Esophagus mucosa (tissue), 1 donor: ENCODE data around the gene OR13A1. TPM values are rescaled to one million over a fixed set of nuclear protein-coding genes. Genes with fewer than 3 reads are reported as not detected.
"Not testable (repeated sequence)": the region's sequence is repeated elsewhere in the genome, so short reads cannot be mapped to it uniquely, and the experiment has no call there.

Experiments used
- ATAC-seq: fragments of 200-7000 bp; cut with Tn5 transposase; one replicate; pipeline ENCODE4 v1.9.1; 2020
- total RNA-seq: library from RNA; stranded (reverse); gene quantifications from one replicate; pipeline ENCODE4 v1.2.4, GENCODE V29; 2023
- donor health status: DM: yes; HTN: yes; CAD: no.

OR13A1 gene
- total RNA-seq, 1 donor from 2014 or later, result 0.32 TPM

DNA sequence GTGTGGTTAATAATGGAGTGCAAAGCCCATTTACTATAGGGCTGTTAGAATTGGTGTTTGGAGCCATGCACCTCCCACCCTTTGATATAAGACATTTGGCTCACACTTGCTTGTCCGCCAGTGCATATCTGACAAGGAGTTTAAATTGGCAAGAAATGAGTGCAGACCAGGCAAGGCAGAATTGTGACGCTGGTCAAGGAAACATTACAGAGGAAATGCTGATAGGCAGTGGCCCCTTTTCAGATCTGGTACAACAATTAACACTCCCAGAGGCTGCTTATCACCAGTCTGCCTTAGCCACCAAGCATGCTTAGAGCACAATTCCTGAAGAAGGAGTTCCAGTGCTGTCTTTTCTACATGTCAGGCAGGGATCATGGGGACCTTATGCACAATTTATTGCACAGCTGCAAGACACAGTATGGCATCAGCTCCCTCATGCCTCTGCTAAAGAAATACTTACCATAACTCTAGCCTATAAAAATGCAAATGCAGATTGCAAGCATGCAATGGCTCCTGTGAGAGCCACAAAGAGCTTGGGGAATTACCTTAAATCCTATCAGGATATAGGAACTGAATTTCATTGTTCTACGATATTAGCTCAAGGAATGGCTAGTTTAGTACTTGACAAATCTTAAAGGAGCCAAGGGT is 35.2 kb downstream of the OR13A1 start:
- ATAC-seq, result no peak

DNA sequence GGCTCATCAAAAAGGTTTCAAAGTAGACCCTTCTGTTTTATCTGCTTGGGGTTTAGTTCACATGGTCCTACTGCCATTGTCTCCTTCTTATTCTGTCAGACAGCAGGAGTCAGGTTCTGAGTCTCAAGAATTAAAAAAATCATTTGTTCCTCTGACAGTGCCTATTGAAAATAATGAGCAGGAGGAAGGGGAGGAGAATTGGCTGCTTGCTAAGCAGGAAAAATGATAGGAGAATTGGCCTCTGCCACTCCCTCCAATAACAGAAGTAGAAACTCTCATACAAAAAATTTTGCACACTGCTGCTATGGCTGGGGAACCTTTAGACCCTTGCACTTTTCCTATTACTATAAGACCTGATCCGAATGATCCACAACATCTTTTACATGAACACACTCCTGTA is 35.7 kb downstream of the OR13A1 start:
- ATAC-seq, result no peak

DNA sequence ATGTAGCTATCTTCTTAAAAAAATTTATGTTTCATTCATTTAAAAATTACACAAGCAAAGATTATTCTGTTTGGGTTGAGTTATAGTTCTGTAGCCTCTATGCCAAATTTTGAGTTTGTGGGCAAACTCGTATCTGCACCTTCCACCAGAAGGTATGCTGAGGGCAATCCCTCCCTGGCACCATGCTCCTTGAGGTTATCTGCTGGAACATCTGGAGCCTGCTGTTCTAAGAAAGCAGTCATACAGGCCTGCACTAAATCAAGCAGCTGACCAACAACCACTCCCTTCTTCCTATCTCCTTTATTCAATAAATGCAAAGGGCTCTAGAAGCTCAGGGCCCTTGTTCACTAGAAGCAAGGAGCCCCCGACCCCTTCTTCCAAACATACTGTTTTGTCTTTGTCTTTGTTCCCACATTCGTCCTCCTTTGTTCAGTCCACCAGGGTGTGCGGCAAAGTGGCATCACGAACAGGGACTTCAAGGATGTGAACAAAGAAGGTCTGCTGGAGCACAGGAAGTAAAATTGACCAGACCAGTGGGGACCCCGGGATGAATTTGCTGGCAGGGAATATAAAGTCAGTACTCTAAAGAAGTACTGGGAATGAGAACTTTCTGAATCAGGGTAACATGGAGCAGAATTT is 36.4 kb downstream of the OR13A1 start:
- no peak for ATAC-seq

DNA sequence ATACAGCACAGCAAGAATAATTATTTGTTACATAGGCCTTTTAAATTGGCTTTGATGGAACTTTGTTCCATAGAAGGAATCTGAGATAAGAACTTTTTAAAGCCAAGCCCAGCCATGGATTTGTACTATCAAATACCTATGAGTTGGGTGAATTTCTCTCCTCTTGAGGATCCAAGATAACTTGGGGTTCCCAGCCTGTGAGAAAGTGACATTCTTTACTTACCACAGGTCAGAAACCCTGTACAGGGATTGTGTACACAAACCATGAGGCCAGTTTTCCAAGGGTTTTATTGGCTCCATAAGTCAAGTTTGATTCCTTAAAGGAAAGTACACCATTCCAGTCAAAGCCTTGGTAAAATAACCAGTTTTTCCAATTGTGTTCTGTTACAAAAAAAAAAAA is 39.3 kb downstream of the OR13A1 start:
- not testable (repeated sequence) for ATAC-seq

DNA sequence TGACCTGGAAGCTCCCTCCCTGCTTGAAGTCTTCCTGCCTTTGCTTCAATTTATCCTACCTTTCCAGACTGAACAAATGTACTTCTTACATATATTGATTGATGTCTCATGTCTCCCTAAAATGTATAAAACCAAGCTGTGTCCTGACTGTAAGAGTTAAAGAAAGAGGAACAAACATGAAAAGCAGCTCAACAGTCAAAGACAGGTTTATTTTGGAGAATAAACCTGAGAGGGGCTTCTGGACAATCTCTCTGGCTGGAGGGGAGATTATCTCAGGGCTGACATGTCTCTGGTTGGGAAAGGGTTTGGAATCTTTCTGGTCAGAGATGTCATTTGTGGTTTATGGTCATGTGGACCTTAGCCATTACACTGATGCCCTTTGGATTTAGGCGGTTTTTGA is 41.0 kb downstream of the OR13A1 start:
- no peak for ATAC-seq

DNA sequence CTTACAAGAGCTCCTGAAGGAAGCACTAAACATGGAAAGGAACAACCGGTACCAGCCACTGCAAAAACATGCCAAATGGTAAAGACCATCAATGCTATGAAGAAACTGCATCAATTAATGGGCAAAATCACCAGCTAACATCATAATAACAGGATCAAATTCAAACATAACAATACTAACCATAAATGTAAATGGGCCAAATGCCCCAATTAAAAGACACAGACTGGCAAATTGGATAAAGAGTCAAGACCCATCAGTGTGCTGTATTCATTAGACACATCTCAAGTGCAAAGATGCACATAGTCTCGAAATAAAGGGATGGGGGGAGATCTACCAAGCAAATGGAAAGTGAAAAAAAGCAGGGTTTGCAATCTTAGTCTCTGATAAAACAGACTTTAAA is 47.6 kb downstream of the OR13A1 start:
- ATAC-seq, result not testable (repeated sequence)

DNA sequence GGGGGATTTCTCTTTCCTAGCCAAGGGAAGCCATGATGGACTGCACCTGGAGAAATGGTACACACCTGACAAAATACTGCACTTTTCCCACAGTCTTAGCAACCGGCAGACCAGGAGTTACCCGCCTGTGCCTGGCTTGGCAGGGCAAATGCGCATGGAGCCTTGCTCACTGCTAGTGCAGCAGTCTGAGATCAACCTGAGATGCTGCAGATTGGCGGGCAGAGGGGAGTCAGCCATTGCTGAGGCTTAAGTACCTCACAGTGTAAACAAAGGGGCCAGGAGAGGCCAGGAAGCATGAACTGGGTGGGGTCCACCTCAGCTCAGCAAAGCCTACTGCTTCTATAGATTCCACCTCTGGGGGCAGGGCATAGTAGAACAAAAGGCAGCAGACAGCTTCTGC is 49.4 kb downstream of the OR13A1 start:
- no peak for ATAC-seq

DNA sequence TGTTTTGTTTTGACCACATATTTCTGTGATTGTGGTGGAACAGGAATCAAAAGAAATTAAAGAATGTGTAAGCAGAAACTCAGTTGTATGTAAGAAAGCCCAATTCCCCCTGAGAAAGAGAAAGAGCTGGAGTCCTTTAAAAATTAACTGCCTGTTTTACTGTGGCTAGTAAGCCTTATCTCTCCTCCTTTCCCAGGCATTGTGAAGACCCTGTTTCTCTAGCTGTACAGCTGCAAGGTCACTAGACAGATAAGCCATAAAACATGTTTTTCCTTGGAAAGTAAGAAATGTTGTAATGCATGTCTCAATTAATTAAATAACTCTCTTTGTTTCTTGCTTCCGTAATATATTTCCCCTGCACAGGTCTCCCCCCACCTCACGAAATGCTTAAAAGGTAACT is 53.5 kb downstream of the OR13A1 start:
- no peak for ATAC-seq

DNA sequence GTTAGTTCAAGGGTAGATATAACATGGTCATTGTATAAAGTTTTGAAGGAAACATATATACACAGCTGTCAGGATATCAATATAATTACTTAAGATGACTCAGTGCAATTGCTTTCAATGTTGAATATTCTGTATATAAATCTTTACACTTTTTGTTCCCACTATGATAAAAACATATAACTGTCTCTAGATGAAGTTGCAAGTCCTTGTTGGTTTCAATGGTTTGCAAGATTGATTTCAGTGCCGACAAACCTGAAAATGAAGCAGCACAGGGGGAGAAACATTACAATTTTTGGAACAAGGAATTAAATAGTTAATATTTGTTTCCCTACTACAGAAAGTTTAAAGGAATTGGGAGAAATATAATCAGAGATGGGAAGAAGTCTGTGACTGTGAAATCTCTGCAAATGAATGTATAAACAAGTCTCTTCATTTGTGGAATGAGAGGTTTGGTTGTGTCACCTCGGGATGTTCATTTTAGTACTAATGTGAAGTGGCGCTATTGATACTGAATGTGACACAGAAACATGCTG is 54.1 kb downstream of the OR13A1 start:
- ATAC-seq, result no peak

DNA sequence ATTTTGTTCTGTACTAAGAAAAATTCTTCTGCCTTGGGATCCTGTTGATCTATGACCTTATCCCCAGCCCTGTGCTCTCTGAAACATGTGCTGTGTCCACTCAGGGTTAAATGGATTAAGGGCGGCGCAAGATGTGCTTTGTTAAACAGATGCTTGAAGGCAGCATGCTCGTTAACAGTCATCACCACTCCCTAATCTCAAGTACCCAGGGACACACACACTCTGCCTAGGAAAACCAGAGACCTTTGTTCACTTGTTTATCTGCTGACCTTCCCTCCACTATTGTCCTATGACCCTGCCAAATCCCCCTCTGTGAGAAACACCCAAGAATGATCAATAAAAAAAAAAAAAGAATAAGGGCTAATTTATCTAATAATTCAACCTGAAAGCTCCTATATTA is 54.8 kb downstream of the OR13A1 start:
- not testable (repeated sequence) for ATAC-seq

DNA sequence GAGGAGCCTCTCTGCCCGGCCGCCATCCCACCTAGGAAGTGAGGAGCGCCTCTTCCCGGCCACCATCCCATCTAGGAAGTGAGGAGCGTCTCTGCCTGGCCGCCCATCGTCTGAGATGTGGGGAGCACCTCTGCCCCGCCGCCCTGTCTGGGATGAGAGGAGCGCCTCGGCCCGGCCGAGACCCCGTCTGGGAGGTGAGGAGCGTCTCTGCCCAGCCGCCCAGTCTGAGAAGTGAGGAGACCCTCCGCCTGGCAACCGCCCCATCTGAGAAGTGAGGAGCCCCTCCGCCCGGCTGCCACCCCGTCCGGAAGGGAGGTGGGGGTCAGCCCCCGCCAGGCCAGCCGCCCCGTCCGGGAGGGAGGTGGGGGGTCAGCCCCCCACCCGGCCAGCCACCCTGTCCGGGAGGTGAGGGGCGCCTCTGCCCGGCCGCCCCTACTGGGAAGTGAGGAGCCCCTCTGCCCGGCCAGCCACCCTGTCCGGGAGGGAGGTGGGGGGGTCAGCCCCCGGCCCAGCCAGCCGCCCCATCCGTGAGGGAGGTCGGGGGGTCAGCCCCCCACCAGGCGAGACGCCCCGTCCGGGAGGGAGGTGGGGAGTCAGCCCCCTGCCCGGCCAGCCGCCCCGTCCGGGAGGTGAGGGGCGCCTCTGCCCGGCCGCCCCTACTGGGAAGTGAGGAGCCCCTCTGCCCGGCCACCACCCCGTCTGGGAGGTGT is 55.5 kb downstream of the OR13A1 start:
- ATAC-seq, result not testable (repeated sequence)

DNA sequence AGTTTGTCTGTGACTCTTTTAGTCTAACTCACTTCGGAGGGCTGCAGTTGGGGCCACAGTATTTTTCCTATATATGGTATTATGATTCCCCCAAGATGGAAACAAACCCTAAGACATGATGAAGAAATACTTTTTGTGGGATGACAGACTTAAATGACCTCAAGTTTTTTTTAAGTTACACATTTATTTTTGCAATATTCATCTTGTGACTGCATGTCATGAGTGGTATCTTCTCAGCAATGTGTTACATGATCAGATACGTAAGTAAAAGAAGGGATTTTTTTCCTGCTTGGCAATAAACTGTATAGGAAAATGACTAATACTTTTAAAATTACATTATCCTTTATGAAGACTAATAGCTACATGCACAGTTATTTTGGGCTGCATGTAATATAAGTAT is 57.8 kb downstream of the OR13A1 start:
- no peak for ATAC-seq

DNA sequence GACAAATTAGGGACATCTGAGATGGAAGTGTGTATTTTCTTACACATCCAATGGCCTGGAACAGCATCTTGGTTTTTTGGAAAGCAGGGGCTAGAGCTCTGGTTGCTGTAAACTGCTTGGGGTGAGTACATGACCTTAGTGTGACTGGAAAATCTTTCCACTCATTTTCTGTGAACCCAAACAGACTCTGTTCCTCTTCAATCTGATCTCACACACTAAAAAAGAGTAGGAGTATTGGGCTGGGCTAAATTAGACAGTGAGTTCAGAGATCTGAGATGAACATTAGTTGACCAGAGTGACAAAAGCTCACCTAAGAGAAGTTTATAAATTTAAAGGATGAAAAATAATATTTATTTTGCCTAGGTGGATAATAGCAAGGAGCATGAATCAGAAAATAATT is 59.2 kb downstream of the OR13A1 start:
- no peak for ATAC-seq

DNA sequence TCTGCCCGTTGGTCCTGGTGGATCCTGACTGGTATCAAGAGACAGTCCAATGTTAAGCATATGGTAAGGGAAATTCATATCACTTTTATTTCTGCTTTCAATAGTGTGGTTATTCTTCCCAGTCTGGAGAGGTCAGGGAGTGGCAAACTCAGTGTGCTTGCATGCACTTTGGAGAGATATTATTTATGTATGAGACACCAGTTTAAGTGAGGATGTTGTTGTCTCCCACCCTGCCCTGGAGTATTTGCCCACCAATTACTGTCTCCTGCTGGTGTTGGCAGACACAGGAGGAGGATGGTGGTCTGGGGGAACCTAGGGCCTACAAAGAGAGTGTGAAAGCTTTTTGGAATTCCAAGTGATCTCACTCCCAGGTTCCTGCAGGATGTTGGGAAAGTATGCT is 59.7 kb downstream of the OR13A1 start:
- ATAC-seq, result no peak

DNA sequence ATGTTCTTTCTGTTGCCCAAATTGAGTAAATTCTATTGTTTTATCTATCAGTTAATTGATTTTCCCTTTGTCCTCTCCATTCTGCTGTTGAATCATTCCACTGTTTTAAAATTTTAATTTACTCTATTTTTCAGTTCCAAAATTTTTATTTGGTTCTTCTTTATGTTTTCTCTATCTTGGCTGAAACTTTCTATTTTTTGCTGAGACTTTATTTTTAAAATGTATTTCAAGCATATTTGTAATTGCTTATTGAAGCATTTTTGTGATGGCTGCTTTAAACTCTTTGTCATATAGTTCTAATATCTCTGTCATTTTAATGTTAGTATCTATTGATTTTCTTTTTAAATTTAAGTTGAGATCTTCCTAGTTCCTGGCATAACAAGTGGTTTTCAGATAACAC is 60.5 kb downstream of the OR13A1 start:
- ATAC-seq, result no peak

DNA sequence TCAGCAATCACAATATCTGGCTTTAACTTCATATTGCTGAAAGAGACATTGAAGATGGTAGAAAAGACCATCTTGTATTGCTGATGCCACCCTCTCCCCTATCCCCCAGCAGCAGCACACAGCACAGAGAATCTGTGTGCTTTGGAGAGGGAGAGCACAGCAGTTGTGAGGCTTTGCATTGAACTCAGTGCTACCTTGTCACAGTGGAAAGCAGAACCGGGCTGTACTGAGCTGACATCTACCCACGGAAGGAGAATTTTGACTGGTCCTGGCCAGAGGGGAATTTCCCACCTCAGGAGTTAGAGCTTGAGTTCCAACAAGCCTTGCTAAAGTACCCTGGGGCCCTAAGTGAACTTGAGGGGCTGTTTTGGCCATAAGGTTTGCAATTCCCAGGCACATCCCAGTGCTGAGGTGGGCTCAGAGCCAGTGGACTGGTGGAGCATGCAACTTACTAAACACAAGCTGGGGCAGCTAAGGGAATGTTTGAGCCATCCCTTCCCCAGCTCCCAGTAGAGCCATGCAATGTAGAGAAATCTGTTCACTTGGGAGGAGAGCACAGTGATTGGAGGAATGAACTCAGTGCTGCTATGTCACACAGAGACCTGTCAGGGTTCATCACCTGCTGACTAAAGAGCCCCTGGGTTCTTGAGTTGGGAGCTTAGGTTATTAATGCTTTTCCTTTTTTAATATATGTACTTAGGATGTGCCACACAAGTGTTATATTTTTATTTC is 62.1 kb downstream of the OR13A1 start:
- no peak for ATAC-seq

Other genes starting within 250 kb of the OR13A1 start
- 4.1 TPM for gene ALOX5, start 58.6 kb upstream of the OR13A1 start, total RNA-seq